HG02840 (cell line): Measurements from ENCODE around the gene STAT5A.
"Not testable (repeated sequence)": the region's sequence is repeated elsewhere in the genome, so short reads cannot be mapped to it uniquely, and the experiment has no call there.

Experiments used
- ATAC-seq: cut with Tn5 transposase; IDR thresholded peaks from one replicate; pipeline ENCODE4 v1.9.1; 2021; ENCODE audit warnings: mild to moderate bottlenecking, moderate library complexity, moderate number of reproducible peaks; ENCODE audit not compliant: unreplicated experiment, low FRiP score

Gene STAT5A

DNA sequence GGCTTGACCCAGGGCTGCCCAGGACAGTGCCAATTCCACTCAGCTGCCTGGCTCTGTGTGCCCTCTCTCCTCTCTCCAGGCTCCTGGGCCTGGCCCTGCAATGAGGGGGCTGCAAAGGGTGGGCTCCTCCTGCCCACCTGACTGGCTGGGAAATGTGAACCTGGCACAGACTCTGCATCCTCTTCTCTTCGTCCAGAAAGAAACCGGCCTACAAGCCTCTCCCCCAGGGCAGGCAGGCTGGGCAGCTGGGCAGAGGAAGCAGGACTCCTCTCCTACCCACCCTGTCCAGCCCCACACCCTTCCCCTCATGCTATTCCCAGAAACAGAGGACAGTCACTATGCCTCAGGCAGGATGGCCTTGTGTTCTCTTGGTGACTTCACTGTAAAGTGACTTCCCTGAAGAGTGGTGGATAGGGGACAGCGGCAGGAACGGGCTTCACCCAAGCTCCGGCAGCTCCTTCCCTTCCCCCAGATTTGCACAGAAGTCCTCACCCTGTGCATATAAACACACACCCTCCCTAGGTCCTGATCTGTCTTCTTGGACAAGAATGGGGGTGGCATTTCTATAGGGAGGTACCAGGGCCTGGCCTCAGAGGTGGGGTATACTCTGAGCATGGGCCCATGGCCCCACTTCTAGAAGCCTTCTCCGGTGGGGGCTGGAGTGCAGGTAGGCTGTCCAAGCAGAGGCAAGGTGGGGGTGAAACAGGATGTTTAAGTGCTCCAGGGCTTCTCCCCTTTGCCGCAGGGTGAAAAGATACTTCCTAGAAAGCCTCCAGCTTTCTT lies 4.9 kb upstream of the STAT5A start:
- ATAC-seq, result no peak

GRCh38 chr17:42284024-42284369 lies 4.3 kb upstream of the STAT5A start:
- ATAC-seq, result no peak

GRCh38 chr17:42284566-42284965 lies 3.7 kb upstream of the STAT5A start:
- ATAC-seq, result no peak

DNA sequence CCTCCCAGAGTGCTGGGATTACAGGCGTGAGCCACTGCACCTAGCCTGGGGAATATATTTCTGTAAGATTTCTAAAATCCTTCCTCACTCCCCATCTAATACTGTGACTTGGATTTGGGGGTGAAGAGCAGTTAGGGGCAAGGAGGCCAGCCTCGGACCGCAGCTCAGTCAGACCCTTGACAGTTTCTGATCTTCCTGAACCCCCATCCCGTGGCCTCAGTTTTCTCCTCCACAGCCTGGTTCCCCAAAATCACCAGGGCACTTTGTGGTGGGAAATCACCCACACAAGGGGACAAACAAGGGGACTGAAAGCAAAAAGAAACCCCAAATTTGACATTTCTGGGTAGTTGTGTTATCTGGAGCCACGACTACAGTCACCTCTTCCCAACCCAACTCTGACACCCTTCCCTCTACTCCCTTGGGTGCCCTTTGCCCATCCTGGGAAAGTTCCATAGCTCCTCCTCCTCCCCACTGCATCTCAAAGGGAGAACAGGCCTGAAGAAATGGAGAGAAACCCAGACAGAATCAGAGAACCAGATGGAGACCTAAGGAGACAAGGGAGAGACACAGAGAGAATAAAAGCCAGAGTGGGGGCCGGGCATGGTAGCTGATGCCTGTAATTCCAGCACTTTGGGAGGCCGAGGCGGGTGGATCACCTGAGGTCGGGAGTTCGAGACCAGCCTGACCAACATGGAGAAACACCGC lies 2.8 kb upstream of the STAT5A start:
- ATAC-seq, result no peak

- ATAC-seq, result no peak
Measured at GRCh38 chr17:42286411-42287221, 1.7 kb upstream of the STAT5A start.

GRCh38 chr17:42287305-42287976 lies 857 bp upstream of the STAT5A start:
- no peak for ATAC-seq

- ATAC-seq, result no peak
Measured at GRCh38 chr17:42288803-42289610, 709 bp downstream of the STAT5A start.

- ATAC-seq, result no peak
Measured at GRCh38 chr17:42289611-42290181, 1.4 kb downstream of the STAT5A start.

GRCh38 chr17:42290577-42290976 lies 2.3 kb downstream of the STAT5A start:
- ATAC-seq, result no peak

DNA sequence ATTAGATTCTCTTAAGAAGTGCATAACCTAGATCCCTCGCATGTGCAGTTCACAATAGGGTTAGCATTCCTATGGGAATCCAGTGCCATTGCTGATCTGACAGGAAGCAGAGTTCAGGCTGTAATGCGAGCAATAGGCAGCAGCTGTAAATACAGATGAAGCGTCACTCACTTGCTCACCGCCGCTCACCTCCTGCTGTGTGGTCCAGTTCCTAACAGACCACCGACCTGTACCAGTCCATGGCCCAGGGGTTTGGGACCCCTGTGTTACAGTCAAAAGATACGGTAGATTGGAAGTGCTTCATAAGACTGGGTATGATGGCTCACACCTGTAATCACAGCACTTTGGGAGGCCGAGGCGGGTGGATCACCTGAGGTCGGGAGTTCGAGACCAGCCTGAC lies 2.8 kb downstream of the STAT5A start:
- ATAC-seq, result no peak

- no peak for ATAC-seq
Measured at GRCh38 chr17:42294469-42295398, 6.4 kb downstream of the STAT5A start.

DNA sequence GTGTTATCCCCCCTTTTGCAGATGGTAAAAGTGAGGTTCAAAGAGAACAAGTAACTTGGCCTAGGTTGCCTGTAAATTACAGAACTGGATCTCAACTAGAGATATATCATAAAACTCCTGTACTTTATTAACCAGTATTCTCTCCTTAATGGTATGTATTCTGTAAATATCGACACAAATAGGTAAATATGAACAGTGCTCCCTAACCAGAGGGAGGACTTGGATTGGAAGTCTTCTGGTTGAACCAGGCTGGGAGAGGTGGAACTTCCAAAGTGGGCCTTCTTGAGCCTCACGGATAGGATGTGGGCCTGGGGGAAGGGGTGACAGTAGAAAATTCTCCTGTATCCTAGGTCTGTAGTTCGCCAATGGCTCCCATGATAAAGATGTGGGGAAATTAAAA lies 7.7 kb downstream of the STAT5A start:
- ATAC-seq, result no peak

- ATAC-seq, result not testable (repeated sequence)
Measured at GRCh38 chr17:42297775-42298174, 9.5 kb downstream of the STAT5A start.

DNA sequence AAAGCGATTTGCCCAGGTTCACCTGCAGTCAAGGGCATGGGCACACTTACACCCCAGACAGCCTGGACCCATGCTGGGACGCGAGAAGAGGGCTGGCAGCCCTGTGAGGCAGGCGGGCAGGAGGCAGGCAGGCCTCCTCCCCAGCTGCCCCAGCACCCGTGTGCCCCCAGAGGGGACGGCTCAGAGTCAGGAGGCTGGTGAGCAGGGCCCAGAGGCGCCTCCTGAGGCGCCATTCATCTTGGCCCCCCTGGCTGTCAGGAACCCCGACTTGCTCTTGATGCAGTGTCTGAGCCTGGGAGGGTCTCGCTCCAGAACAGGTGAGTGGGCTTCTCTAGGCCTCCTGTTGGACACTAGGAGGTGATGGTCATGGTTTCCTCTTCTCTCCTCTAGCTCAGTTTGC lies 11.1 kb downstream of the STAT5A start:
- not testable (repeated sequence) for ATAC-seq

GRCh38 chr17:42299913-42300312 lies 11.6 kb downstream of the STAT5A start:
- ATAC-seq, result not testable (repeated sequence)

DNA sequence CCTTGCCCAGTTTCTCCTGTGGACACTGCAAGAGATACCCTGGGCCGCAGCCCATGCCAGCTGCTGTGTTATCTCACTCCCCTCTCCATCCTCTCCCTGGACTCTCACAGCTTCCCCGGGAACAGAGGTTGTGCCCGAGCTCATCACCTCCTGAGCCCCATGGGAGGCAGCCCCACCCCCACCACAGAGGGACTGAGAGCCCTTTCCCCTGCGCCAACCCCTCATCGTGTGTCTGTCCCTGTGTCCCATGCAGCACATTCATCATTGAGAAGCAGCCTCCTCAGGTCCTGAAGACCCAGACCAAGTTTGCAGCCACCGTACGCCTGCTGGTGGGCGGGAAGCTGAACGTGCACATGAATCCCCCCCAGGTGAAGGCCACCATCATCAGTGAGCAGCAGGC lies 12.7 kb downstream of the STAT5A start:
- no peak for ATAC-seq

- no peak for ATAC-seq
Measured at GRCh38 chr17:42303694-42304093, 15.4 kb downstream of the STAT5A start.

DNA sequence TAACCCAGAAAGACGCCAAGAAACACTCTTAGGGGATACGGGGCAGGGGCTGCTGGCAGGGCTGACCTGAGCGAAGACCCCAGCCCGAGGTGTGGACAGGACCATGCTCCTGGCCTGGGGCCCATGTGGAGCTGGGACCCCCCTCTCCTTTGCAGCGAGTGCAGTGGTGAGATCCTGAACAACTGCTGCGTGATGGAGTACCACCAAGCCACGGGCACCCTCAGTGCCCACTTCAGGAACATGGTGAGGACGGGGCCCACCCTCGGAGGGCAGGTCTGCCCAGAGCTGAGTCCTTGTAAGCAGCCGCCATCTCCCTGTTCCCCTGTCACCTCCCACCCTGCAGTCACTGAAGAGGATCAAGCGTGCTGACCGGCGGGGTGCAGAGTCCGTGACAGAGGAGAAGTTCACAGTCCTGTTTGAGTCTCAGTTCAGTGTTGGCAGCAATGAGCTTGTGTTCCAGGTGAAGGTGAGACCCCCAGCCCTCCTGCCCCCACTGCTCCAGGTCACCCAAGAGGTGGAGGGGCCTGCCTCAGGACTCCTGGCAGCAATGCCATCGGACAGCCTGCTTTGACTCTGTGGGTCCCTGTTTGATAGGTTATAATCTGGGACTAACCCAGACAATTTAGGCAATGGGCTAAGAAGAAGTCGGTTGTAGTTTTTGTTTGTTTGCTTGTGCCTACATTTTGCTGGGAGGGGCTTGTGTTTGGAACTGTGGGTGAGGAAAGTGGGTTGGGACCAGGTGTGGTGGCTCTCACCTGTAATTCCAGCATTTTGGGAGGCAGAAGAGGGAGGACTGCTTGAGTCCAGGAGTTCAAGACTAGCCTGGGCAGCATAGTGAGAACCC lies 16.1 kb downstream of the STAT5A start:
- ATAC-seq, result no peak
